ENCODE results near the gene DIPK1A.

- TF ChIP-seq POLR2A (IDR thresholded peaks at IDR 0.05; ENCODE audit: low read length) (no peak), CTCF (IDR thresholded peaks at IDR 0.05) (no peak), MYC (IDR thresholded peaks at IDR 0.05; ENCODE audit: borderline replicate concordance, low read length) (no peak), ZSCAN20 (CRISPR knock-in tag; IDR thresholded peaks at IDR 0.05) (no peak), SMC3 (IDR thresholded peaks at IDR 0.05) (no peak), RAD21 (conservative IDR thresholded peaks at IDR 0.05 in 1 of 2, IDR thresholded peaks at IDR 0.05 in 1 of 2) (no peak), BHLHE40 (IDR thresholded peaks at IDR 0.05; ENCODE audit: low read depth, low read length) (no peak), ELK1 (IDR thresholded peaks at IDR 0.05; ENCODE audit: low read depth, low read length) (no peak), MAX (IDR thresholded peaks at IDR 0.05) (no peak), RNF2 (IDR thresholded peaks at IDR 0.05; ENCODE audit: borderline replicate concordance, low read depth) (no peak), EP300 (IDR thresholded peaks at IDR 0.05) (no peak), USF2 (IDR thresholded peaks at IDR 0.05) (no peak), KDM1A (IDR thresholded peaks at IDR 0.05; ENCODE audit: low read depth) (no peak)
Measured at GRCh38 chr1:92990828-92991227, 29.6 kb upstream of the DIPK1A start.
